NB4 (cell line): ENCODE results near the gene FABP7.

ENCODE experiments used
- DNase-seq: peaks from one replicate; pipeline ENCODE4 v3.0.0; 2010; ENCODE audit warnings: low read depth
- H3K4me3 ChIP-seq: one replicate; pipeline ENCODE4 v1.5.1; 2011; ENCODE audit warnings: mild to moderate bottlenecking, low read depth, low read length, moderate library complexity
- MYC ChIP-seq: IDR thresholded peaks from 2 replicates; pipeline ENCODE4 v1.6.1; 2011; ENCODE audit warnings: low read depth, low read length
- POLR2A ChIP-seq: IDR thresholded peaks from 2 replicates; pipeline ENCODE4 v1.6.1; 2011; ENCODE audit warnings: mild to moderate bottlenecking; ENCODE audit not compliant: insufficient read length; ENCODE audit errors: extremely low read depth
- TF ChIP-seq, protein P1 (sequence below): IDR thresholded peaks from one replicate; pipeline ENCODE4 v1.5.1; 2012; ENCODE audit warnings: low read depth, low read length
- TF ChIP-seq, protein P2 (sequence below): IDR thresholded peaks from 2 replicates; pipeline ENCODE4 v1.6.1; 2011; ENCODE audit warnings: low read depth, low read length

FABP7 gene

DNA sequence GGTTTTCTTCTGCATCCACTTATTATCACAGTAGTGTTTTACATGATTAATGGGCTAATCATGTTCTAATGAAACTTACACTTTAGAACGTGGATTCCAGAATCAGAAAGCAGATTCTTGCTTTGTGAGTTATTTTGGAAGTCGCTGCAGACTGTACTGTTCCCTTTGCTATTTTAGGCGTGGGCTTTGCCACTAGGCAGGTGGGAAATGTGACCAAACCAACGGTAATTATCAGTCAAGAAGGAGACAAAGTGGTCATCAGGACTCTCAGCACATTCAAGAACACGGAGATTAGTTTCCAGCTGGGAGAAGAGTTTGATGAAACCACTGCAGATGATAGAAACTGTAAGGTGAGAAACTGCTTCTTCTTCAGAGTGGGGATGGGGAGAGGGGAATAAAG lies 598 bp downstream of the FABP7 start:
- no peak overlapping the region for H3K4me3 ChIP-seq
- no peak for DNase-seq
- TF ChIP-seq, protein P1, sequence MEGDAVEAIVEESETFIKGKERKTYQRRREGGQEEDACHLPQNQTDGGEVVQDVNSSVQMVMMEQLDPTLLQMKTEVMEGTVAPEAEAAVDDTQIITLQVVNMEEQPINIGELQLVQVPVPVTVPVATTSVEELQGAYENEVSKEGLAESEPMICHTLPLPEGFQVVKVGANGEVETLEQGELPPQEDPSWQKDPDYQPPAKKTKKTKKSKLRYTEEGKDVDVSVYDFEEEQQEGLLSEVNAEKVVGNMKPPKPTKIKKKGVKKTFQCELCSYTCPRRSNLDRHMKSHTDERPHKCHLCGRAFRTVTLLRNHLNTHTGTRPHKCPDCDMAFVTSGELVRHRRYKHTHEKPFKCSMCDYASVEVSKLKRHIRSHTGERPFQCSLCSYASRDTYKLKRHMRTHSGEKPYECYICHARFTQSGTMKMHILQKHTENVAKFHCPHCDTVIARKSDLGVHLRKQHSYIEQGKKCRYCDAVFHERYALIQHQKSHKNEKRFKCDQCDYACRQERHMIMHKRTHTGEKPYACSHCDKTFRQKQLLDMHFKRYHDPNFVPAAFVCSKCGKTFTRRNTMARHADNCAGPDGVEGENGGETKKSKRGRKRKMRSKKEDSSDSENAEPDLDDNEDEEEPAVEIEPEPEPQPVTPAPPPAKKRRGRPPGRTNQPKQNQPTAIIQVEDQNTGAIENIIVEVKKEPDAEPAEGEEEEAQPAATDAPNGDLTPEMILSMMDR: no peak

DNA sequence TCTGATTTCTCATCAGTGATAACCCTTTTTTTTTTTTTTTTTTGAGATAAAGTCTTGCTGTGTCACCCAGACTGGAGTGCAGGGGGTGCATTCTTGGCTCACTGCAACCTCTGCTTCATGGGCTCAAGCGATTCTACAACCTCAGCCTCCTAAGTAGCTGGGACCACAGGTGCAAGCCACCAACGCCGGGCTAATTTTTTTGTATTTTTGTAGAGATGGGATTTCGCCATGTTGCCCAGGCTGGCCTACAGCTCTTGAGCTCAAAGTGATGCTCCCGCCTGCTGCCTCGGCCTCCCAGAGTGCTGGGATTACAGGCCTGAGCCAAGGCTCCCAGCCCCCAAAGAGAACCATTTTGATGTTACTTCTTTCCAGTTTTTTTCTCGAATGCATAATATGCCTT lies 2.2 kb downstream of the FABP7 start:
- H3K4me3 ChIP-seq: no peak overlapping the region
- no peak for DNase-seq
- TF ChIP-seq, protein P2, sequence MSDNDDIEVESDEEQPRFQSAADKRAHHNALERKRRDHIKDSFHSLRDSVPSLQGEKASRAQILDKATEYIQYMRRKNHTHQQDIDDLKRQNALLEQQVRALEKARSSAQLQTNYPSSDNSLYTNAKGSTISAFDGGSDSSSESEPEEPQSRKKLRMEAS: no peak
- TF ChIP-seq POLR2A: no peak
- TF ChIP-seq, protein P1: no peak
- TF ChIP-seq MYC: no peak

DNA sequence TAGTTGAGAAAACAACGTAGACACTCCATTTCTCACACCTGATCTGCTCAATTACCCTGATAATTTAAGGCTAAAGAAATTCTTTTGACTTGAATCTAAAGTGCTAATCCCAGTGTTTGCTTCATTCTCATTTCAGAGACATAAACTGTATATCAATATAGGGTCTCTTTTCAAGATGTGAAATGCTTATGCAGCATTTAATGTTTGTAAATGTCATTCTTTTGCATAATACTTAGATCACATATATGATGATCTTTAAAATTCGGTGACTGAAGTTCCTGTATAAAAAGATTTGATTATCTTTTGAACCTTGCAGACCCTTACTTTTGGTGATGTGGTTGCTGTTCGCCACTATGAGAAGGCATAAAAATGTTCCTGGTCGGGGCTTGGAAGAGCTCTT lies 3.9 kb downstream of the FABP7 start:
- TF ChIP-seq POLR2A (no peak), MYC (no peak)
- TF ChIP-seq, protein P1: no peak
- TF ChIP-seq, protein P2: no peak
- H3K4me3 ChIP-seq: no peak overlapping the region
- no peak for DNase-seq

DNA sequence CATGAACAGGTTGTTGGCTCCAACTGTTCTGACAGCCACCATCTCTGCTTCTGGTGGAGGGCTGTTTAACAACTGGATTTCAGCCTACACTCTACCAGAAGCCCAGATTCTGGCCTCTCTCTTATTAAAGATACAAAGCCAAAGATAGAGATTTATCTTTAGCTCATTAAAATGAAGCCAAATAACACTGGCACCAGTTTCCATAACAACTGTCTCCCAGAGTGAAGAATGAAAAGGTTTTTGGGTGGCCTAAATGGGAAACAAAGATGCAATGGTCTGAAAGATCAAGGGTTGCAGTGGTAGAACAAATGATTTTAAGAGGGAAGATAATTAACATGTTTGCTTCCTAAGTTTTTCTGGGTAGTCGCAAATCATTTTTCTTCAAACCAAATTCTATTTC lies 6.4 kb downstream of the FABP7 start:
- DNase-seq: no peak
- TF ChIP-seq POLR2A (no peak), MYC (no peak)
- TF ChIP-seq, protein P1: no peak
- TF ChIP-seq, protein P2: no peak
- H3K4me3 ChIP-seq: no peak overlapping the region

DNA sequence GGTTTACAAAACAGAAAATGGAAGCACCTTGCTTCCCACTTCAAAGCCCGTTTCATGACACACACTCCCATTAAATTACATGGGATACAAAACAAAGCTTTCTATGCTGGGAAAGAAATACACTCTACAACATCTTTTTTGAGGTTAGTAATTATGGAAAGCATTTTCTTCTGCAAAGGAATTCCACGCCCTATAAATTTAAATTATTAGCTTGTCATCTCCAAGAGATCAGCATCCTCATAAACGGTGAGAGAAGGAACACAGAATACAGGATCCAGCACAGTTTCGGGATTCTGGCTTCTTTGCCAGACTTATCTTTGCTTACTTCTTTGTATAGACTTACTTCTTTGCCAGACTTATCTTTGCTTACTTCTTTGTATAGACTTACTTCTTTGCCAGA lies 8.2 kb downstream of the FABP7 start:
- TF ChIP-seq MYC: no peak
- TF ChIP-seq, protein P1: no peak
- no peak for TF ChIP-seq POLR2A
- TF ChIP-seq, protein P2: no peak
- no peak for DNase-seq

DNA sequence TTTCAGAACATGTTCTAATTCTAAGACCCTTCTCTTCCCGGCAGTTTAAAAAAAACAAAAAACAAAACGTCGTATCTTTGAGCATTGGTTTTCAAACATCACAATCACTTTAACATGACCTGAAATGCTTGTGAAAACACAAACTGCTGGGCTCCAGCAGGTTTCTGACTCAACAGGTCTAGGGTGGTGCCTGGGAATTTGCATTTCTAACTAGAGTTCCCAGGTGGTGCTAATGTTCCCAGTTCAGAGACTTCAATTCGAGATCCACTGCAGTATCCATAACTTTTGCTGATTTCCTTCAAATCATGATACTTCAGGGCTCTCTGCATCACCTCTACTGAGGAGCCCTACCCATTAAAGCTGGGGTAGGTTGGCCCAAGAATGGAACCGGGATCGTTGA lies 8.7 kb downstream of the FABP7 start:
- no peak overlapping the region for H3K4me3 ChIP-seq
- TF ChIP-seq MYC (no peak), POLR2A (no peak)
- TF ChIP-seq, protein P1: no peak
- TF ChIP-seq, protein P2: no peak
- DNase-seq: no peak

More for the DNA sequence above, 8.2 kb downstream of the FABP7 start:
- H3K4me3 ChIP-seq: no peak overlapping the region
